GM18858 (cell line): Measurements from ENCODE around the gene PPARG.
"Not testable (repeated sequence)": the region's sequence is repeated elsewhere in the genome, so short reads cannot be mapped to it uniquely, and the experiment has no call there.

Experiments
- ATAC-seq: cut with Tn5 transposase; IDR thresholded peaks from one replicate; pipeline ENCODE4 v1.9.1; 2021; ENCODE audit not compliant: unreplicated experiment

PPARG gene

DNA sequence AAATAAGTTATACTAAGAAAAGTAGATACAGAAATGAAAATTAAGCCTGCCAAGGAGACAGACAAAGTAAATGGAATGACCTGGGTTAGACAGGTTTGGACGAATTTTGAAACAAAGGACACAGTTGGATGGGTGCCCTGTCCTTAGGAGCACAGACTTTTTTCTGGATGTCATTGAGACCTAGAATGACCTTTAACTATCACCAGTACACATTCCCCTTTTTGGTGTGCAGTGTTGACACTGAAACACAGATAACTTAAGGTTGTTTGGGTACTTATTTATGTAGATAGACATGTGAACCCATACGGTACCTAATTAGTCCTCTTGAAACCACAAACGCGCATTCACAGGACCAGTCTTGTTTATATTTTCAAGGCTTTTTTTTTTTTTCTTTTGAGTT lies 86.7 kb downstream of the PPARG start:
- no peak for ATAC-seq

GRCh38 chr3:12379640-12380429 lies 91.0 kb downstream of the PPARG start:
- no peak for ATAC-seq

DNA sequence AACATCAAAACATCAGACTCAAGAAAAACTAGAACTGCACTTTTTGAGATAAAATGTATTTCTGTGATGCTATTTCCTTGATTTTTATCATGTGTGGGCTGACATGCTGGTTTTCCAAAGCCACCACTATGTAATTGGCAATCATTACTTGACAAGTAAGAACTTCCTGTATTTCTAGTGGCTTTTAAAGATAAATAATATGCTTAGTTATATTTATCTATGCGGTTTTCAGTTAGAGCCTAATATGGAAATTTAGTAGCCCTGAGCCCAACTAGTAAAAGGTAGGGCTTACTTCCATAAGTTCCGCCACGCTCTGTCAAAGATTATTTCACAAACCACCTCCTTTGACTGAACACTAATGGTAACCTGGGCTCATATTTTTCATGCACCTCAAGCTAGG lies 91.6 kb downstream of the PPARG start:
- no peak for ATAC-seq

DNA sequence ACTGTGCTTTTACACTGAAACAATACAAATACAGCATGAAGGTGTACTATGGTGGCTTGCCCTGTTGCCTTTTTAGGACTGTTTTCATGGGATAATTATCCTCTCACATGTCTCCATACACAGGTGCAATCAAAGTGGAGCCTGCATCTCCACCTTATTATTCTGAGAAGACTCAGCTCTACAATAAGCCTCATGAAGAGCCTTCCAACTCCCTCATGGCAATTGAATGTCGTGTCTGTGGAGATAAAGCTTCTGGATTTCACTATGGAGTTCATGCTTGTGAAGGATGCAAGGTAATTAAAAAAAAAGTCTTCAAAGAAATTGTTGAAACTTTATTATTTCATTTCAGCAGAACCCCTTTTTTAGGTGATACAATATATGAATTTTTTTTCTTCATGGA lies 92.3 kb downstream of the PPARG start:
- no peak for ATAC-seq

DNA sequence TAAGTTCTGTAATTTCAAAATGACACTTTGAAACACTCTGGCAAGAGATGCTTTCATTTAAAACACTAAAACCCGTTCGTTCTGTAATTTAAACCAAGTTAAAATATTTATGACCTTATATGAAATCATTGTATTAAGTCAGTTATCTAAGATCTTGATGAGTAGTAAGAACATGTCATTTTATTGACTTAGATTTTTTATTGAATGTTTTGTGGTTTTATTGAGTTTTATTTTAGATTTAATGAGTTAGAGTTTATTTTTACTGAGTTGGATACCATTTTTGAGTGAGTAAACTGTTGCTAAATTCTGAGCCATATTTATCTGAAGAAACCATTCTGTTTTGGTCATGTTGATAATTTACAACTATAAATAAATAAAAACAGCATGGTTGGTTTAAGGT lies 94.3 kb downstream of the PPARG start:
- no peak for ATAC-seq

- ATAC-seq: no peak
Measured at GRCh38 chr3:12384451-12385233, 95.8 kb downstream of the PPARG start.

GRCh38 chr3:12386514-12387291 lies 97.8 kb downstream of the PPARG start:
- not testable (repeated sequence) for ATAC-seq

GRCh38 chr3:12388185-12388584 lies 99.3 kb downstream of the PPARG start:
- ATAC-seq: no peak

- no peak for ATAC-seq
Measured at GRCh38 chr3:12392101-12392878, 103.4 kb downstream of the PPARG start.

- ATAC-seq: no peak
Measured at GRCh38 chr3:12393894-12394293, 105.0 kb downstream of the PPARG start.

- ATAC-seq: peak; percentile 11
Measured at GRCh38 chr3:12394569-12395271, 105.8 kb downstream of the PPARG start.

DNA sequence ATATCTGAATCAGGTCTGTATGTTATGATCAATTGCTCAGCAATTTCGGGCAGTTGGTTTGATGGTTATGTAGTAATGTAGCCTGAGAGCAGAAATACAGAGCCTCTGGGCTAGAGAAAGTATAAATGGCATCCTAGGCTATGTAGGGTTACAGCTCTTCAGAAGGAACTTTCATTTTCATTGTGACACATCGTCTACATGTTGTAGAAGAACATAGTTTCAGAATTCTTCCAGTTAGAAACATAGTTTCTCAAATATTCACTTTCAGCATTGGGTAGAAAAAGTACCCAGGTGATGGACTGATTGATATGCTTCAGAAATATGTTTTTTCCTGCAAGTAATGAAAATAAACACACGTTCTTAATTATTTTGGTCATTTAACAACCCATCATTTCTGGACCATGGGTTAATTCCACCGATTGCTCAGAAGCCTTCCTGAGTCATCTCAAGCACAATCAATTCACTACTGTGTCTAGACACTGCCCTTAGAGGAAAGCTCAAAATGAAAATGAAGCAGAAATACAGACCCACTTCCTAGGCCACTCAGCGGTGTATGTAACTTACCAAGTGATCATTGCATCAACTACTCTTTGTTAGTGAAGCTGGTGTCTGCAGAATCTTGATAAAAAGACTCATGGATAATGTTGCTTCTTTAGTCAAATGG lies 106.6 kb downstream of the PPARG start:
- ATAC-seq: peak; percentile 92

- no peak for ATAC-seq
Measured at GRCh38 chr3:12396471-12396870, 107.6 kb downstream of the PPARG start.

- ATAC-seq: no peak
Measured at GRCh38 chr3:12399226-12399625, 110.4 kb downstream of the PPARG start.

GRCh38 chr3:12400616-12401194 lies 111.8 kb downstream of the PPARG start:
- ATAC-seq: no peak

GRCh38 chr3:12401208-12401607 lies 112.3 kb downstream of the PPARG start:
- ATAC-seq: no peak

GRCh38 chr3:12405432-12406272 lies 116.8 kb downstream of the PPARG start:
- no peak for ATAC-seq

DNA sequence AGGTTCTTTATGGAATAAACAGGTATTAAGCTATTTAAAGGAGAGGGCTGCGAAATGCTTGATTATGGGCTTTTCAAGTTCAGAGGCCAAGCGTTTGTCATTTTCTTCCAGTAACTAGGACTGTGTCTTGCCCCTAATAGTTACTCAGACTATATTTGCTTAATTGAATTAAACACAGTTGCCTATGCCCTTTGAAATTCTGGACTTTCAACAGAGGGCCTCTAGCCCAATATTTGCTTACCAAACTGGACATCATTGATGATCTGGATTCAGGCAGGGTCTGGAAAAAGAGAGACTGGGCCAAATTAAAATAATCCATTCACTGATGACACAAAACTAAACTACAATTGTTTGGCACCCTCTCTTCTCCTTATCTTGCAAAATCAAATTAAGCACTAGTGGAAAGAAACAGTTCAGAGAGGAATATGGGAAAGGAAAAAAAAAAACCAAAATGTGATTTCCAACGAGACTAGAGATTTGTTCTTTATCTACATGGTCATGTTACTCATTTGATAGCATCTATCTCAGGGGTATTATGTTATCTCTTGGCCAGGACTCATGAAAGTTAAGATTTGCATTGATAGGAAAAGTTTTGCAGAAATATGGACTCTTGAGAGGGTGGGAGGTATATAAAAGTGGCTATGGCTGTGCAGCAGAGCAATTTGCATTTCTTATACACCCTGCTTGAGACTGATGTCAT lies 120.3 kb downstream of the PPARG start:
- ATAC-seq: no peak
